NCI-H2029 (cell line): ENCODE data around the gene LMF2.

ENCODE experiments used
- DNase-seq: peaks from one replicate; lab custom pipeline; 2025; lab: John Stamatoyannopoulos, UW

LMF2 gene

DNA sequence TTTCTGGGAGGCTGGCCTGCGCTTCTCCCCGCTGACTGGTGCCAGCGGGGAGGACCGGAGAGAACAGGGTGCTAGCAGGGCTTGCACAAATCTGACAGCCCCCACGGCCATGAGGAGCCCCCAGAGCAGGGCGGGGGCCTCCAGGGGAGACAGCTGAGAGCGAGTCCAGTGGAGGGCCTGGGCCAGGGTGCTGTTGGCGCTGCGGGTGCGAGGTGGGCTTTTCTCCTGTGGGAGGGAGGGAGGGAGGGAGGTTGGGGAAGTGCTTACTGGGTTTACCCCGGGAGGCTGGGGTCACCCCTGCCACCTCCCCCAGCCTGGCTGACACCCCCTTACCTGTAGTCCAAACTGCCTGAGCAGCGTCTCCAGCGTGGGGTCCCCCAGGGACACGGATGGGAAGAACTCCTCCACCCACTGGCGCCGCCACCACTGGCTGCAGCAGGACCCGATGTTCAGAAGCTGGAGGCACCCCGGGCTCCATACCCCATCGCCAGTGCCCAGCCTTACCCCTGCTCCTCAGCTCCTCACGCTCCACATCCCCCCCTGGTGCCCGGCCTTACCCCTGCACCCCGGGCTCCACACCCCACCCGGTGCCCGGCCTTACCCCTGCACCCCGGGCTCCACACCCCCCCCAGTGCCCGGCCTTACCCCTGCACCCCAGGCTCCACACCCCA lies 3.9 kb downstream of the LMF2 start:
- no peak for DNase-seq

- DNase-seq = no peak
Measured at GRCh38 chr22:50502628-50503474, 4.7 kb downstream of the LMF2 start.

- DNase-seq = no peak
Measured at GRCh38 chr22:50502096-50502495, 5.4 kb downstream of the LMF2 start.

GRCh38 chr22:50500452-50500851 lies 7.0 kb downstream of the LMF2 start:
- DNase-seq = no peak

GRCh38 chr22:50498322-50498890 lies 9.1 kb downstream of the LMF2 start:
- DNase-seq = no peak

DNA sequence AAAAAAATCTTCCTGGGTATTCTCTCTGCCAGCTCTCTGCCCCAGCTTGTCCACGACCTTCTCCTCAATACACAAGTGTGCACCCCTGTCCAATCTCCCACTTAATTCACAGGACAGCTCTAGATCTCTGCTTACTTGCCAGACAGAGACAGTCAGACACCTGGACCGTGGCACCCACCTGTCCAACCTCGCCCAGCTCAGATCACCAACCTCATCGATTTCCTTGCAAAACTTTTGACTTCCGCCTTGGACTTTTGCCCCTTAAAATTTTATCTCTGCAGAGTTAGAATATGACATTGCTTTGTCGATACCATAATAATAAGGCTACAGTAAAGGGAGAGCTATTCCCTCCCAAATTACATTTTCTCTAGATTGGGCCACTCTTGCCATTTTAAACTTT lies 10.4 kb downstream of the LMF2 start:
- no peak for DNase-seq

DNA sequence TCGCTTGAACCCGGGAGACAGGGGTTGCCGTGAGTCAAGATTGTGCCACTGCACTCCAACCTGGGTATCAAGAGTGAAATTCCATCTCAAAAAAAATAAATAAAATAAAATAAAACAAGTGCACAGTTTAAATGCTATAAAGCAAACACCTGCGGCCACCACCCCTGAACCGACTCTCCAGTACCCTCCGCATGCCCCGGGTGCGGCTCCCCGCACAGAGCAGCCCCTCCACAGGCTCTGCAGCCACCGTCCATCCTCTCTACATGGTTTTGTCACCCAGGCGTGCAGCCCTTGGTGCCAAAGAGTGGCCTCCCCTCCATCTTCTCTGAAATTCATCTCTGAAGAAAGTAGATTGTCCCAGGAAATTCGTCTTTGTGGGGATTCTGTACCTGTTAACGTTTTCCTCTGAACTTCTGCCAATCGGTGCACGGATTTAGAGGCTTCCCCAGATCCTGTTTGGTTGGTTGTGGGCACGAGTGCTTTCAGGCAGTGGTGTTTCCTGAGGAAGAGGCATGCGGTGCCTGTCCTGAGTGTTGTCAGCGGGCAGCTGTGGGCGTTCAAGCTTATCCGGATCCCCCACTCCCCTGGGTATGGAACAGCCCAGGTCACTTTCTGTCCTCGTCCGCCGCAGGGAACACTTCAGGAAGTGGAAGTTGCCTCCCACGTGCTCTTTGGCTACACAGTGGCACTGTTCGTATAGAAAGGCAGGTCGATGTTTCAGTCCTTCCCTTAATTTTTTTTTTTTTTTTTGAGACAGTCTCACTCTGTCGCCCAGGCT lies 16.8 kb downstream of the LMF2 start:
- DNase-seq = no peak

GRCh38 chr22:50489363-50490243 lies 17.9 kb downstream of the LMF2 start:
- DNase-seq = no peak

GRCh38 chr22:50488886-50489285 lies 18.6 kb downstream of the LMF2 start:
- no peak for DNase-seq

DNA sequence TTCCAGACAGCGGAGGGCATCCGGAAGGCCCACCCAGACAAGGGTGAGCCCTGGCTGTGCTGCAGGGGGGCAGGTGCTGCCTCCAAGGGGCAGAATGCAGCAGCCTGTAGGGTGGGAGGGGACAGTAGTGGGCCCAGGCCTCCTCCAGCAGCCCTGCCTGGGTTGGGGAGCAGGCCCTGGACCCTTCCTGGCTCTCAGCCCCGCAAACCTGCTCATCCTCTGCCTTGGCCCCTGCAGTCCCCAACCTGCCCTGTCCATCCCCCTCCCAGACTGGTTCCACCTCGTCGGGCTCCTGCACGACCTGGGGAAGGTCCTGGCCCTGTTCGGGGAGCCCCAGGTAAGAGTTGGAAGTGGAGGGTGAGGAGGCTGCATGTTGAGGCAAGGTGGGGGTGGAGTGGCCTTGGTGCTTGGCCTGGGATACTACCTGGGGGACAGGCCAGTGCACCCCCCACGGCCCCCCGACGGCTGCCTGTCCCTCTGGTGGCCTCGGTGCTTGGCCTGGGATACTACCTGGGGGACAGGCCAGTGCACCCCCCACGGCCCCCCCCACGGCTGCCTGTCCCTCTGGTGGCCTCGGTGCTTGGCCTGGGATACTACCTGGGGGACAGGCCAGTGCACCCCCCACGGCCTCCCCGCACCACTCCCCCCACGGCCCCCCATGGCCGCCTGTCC lies 19.4 kb downstream of the LMF2 start:
- no peak for DNase-seq

- no peak for DNase-seq
Measured at GRCh38 chr22:50487290-50488005, 20.1 kb downstream of the LMF2 start.

DNA sequence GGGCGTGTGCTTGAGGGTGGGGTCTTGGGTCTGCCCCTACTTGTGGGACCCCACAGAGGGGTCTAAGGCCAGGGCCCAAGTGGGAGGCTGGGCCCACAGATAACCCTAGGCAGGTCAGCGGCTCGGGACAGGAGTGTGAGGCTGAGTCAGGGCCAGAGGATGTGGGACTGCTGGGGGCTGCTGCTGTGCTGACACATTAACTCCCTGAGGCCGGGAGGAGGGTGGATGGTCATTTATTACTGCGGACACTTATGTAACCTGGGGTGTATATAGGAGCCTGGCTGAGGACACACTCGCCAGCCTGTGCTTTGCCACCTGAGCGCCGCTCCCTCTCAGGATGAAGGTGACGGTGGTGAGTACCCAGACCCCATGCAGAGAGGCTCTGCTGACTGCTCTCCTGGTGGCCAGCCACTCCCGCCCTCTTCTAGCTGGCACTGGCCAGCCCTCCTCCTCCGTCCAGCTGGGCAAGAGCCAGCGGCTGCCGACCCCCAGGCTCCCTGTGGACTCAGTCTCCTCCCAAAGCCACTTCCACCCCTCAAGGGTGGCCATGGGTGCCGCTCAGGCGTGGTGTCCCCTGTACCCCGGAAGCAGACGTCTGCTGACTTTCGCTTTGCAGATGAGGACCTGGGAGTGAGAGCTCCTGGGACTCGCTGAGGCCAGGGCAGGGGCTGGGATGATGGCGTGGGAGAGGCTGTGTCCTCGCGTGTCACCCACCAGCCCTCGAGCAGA lies 20.8 kb downstream of the LMF2 start, which contains the start of gene MIOX:
MIOX (plus strand) TSS at position 299 of the 729 bp plus-strand sequence; CDS start at position 338, 39 bp downstream.
- DNase-seq = no peak

DNA sequence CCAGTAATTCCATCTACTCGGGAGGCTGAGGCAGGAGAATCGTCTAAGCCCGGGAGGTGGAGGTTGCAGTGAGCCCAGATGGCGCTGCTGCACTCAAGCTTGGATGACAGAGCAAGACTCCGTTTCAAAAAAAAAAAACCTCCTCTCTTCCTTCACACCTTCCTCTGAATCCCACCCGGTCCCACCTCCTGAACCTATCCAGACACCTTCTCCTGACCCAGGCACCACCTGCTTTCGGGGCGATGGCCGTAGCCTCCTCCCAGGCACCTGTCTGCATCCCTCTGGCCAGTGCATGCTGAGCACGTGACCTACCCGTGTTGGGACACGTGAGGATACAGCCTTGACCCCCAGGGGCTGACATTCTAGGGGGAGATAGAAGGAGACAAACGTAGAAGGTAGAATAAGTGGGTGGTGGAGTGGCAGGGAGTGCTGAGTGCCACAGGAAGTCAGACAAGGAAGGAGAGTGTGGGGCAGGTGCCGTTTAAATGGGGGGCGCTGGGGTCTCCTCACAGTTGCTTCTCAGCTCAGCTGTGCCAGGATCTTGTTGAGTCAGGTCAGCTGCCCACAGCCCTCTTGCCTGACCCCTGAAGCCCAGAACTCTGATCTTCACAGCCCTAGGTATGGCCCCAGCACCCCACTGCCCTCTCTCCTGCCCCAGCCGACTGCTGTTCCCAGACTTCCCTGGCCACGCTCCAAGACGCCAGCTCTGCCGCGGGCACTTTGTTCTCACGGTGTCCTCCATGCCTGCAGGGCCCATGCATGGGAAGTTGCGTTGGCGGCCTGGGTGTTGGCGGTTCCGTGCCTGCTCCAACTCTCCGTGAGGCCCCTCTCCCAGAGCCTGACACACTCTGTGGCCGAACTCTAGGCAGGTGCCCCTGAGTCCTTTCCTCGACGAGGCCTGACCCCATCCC lies 22.0 kb downstream of the LMF2 start:
- no peak for DNase-seq

- no peak for DNase-seq
Measured at GRCh38 chr22:50483977-50484853, 23.3 kb downstream of the LMF2 start.

DNA sequence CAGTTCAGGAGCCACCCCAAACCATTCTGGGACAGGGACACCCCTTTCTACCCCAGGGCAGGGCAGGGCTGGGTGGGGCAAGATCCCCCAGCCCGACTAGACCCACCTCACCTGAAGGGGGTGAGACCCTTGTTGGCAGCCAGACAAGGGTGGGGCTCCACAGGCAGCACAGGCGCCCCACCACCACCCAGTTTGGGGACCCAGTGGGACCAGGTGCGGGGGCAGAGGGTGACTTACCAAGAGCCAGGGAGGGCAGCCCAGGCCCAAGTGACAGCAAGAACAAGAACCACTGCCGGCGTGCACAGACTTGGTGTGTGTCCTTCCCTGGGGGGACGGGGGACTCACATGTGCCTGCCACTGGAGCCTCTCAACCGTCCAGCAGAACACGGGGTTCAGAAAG lies 23.9 kb downstream of the LMF2 start:
- no peak for DNase-seq

GRCh38 chr22:50483106-50483505 lies 24.4 kb downstream of the LMF2 start:
- DNase-seq = no peak
